ENCODE results near the gene NELFA.

DNA sequence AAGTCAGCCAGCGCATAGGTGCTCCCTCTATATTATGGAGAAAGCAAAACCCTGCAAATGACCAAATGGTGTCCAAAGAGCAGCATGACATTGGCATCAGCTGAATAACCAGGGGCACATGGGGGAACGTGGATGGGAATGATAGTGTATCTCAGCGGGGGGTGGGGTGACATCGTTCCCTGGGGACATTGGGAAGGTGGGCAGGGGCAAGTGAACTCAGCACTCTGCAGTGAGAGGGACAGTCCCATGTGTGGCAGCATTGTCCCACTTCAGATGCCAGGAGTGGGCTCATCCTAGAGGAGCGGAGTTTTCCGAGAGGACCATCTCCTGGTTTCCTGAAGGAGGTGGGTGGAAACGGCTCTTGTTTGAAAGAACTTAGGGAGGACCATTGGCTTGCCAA, 64.8 kb downstream of the NELFA start:
- TF ChIP-seq, protein P1, sequence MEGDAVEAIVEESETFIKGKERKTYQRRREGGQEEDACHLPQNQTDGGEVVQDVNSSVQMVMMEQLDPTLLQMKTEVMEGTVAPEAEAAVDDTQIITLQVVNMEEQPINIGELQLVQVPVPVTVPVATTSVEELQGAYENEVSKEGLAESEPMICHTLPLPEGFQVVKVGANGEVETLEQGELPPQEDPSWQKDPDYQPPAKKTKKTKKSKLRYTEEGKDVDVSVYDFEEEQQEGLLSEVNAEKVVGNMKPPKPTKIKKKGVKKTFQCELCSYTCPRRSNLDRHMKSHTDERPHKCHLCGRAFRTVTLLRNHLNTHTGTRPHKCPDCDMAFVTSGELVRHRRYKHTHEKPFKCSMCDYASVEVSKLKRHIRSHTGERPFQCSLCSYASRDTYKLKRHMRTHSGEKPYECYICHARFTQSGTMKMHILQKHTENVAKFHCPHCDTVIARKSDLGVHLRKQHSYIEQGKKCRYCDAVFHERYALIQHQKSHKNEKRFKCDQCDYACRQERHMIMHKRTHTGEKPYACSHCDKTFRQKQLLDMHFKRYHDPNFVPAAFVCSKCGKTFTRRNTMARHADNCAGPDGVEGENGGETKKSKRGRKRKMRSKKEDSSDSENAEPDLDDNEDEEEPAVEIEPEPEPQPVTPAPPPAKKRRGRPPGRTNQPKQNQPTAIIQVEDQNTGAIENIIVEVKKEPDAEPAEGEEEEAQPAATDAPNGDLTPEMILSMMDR (IDR thresholded peaks at IDR 0.05): no peak
- TF ChIP-seq POLR2A (IDR thresholded peaks at IDR 0.05): no peak
